ENCODE measurements around the gene TAS2R38.

Gene TAS2R38

GRCh38 chr7:141978351-141978750 is 4.8 kb upstream of the TAS2R38 start:
- TF ChIP-seq, protein P1, sequence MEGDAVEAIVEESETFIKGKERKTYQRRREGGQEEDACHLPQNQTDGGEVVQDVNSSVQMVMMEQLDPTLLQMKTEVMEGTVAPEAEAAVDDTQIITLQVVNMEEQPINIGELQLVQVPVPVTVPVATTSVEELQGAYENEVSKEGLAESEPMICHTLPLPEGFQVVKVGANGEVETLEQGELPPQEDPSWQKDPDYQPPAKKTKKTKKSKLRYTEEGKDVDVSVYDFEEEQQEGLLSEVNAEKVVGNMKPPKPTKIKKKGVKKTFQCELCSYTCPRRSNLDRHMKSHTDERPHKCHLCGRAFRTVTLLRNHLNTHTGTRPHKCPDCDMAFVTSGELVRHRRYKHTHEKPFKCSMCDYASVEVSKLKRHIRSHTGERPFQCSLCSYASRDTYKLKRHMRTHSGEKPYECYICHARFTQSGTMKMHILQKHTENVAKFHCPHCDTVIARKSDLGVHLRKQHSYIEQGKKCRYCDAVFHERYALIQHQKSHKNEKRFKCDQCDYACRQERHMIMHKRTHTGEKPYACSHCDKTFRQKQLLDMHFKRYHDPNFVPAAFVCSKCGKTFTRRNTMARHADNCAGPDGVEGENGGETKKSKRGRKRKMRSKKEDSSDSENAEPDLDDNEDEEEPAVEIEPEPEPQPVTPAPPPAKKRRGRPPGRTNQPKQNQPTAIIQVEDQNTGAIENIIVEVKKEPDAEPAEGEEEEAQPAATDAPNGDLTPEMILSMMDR (IDR thresholded peaks at IDR 0.05; ENCODE audit: extremely low read depth, insufficient read depth, missing control alignments): no peak
- DNase-seq (ENCODE audit: low spot score): no peak
- in situ Hi-C loops (cut with MboI; ENCODE audit: low pct_unique_long_range_greater_than_20kb, low sequenced_read_pairs, unreplicated experiment): no loop called here

DNA sequence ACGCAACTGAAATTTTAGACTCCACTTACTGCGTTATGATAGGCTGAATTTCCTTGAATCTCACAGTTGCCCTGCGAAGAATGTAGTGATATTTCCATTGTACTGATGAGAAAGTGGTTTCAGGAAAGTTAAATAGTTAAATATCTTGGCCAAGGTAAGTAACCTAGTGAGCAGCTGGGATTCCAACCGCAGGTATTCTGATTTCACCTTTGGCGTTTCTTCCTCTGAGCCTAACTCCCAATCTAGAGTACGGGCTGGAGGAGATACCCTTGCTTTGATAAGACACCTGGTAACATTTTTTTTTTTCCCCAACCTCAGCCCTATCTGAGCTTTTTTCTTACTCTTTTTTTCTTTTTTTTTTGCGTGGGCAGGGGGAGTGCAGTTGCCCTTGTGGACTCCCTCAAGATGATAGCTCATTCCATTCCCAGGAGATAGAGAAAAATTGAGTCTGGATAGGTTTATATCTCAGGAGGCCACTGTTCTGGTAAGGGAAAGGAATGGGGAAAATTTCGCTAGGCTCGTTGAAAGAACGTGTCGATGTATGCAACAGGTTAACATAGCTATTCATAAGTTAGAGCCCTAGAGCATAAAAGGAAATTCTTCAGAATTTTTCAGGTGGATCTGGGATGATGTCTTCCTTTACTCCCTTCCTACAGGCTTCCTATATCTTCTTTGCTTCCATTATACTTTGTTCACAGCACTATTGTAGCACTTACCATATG is 3.1 kb upstream of the TAS2R38 start:
- no peak for DNase-seq (ENCODE audit: low spot score)
- TF ChIP-seq, protein P1 (IDR thresholded peaks at IDR 0.05; ENCODE audit: extremely low read depth, insufficient read depth, missing control alignments): no peak
- in situ Hi-C loops (cut with MboI; ENCODE audit: low pct_unique_long_range_greater_than_20kb, low sequenced_read_pairs, unreplicated experiment): no loop called here

DNA sequence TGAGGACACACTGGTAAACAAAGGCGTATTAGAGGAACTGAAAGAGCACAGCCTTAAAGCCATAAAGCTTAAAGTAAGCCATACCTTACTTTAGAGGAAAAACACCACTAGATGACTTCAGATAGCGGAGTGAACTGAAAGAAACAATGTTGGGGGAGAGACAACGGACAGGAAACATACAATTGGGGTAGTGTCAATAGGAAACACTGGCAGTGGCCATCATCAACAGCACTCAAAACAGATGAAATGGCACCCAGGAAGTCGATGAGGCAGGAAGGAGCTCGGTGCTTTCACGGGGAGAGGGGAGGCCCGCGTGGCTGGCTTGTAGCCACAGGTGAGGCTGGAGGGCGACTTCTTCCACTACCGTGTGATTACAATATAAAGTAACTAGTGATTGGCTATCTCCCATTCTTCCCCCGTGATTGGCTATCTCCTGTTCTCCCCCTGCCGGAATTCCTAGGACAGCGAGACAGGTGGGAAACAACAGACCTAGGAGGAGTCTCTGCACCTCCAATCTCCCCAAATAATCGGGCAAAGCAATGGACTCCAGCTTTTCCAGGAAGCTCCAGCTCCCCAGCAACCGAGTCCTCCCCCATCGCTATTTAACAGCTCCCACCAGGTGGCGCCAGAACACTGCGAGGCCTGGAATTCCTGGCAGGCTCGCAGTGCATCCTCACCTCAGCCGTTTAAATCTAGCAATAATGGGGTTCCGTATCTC is 2.4 kb upstream of the TAS2R38 start:
- TF ChIP-seq, protein P1 (IDR thresholded peaks at IDR 0.05; ENCODE audit: extremely low read depth, insufficient read depth, missing control alignments): peak; percentile 91
- in situ Hi-C loops (cut with MboI; ENCODE audit: low pct_unique_long_range_greater_than_20kb, low sequenced_read_pairs, unreplicated experiment): no loop called here
- peak; percentile 66 for DNase-seq (ENCODE audit: low spot score)

DNA sequence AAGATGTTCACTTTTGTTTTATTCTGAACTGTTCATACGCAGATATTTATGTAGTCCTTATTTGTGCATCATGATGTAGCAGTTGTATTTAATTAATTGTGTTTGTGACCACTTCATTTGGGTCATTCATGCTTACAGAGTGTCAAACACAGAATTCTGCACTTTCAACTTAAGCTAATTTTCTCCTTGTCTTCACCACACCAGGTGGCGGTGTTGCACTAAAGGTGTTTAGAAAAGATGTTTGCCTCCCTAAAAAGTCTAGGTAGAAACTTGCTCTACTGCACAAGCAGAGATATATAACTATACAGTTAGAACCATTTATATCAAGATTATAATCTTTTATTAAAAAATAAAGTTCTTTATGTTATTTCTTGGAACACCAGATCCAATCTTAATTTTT is 1.3 kb upstream of the TAS2R38 start:
- no peak for DNase-seq (ENCODE audit: low spot score)
- TF ChIP-seq, protein P1 (IDR thresholded peaks at IDR 0.05; ENCODE audit: extremely low read depth, insufficient read depth, missing control alignments): peak; percentile 41
- in situ Hi-C loops (cut with MboI; ENCODE audit: low pct_unique_long_range_greater_than_20kb, low sequenced_read_pairs, unreplicated experiment): no loop called here

DNA sequence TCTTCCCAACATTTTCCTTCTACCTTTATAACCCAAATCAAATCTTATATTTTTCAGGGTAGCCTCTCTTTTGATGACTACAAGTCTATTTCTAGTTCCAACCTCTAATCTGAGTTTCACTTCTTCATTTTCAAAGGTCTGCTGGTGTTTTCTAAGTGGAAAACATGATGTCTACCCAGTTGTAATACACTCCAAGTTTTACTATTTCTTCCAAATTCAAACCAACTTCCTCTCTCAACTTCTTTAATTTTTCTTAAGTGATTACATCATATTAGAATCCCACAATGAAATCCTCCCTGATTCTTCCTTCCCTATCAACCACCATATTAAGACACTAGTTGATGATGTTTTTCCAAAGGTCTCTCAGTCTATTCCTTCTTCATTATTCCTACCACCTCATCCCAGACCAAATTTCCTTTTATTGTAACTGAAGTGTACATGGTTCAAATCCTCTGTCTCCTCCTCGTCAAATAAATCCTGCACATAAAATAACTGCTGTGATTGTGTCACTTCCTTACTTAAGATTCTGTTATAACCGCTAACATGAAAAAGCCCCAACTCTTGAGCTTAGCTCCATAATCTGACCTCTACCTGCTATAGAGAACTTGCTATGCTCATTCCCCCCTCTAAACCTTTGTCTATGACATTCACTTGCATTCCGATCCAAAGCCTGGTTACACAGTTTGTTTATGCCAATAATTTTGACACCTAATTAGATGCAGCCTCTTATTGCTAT is 12.7 kb downstream of the TAS2R38 start:
- TF ChIP-seq, protein P1 (IDR thresholded peaks at IDR 0.05; ENCODE audit: extremely low read depth, insufficient read depth, missing control alignments): no peak
- in situ Hi-C loops (cut with MboI; ENCODE audit: low pct_unique_long_range_greater_than_20kb, low sequenced_read_pairs, unreplicated experiment): no loop called here
- DNase-seq (ENCODE audit: low spot score): peak; percentile 36

- TF ChIP-seq, protein P1 (IDR thresholded peaks at IDR 0.05; ENCODE audit: extremely low read depth, insufficient read depth, missing control alignments): no peak
- in situ Hi-C loops (cut with MboI; ENCODE audit: low pct_unique_long_range_greater_than_20kb, low sequenced_read_pairs, unreplicated experiment): no loop called here
- no peak for DNase-seq (ENCODE audit: low spot score)
Measured at GRCh38 chr7:141956084-141956483, 17.5 kb downstream of the TAS2R38 start.

Measured in GM13977 (cell line).